GM10266 (cell line): ENCODE data around the gene IL1RAPL2.
"Not testable (repeated sequence)": the region's sequence is repeated elsewhere in the genome, so short reads cannot be mapped to it uniquely, and the experiment has no call there.

Experiments used
- DNase-seq: peaks from one replicate; pipeline ENCODE4 v3.0.0; 2012; ENCODE audit errors: extremely low spot score
- TF ChIP-seq, protein P1 (sequence below): IDR thresholded peaks from 2 replicates; pipeline ENCODE4 v1.5.1; 2012; ENCODE audit warnings: mild to moderate bottlenecking, low read depth; ENCODE audit not compliant: control insufficient read depth, insufficient read depth; ENCODE audit errors: missing control alignments

Gene IL1RAPL2

DNA sequence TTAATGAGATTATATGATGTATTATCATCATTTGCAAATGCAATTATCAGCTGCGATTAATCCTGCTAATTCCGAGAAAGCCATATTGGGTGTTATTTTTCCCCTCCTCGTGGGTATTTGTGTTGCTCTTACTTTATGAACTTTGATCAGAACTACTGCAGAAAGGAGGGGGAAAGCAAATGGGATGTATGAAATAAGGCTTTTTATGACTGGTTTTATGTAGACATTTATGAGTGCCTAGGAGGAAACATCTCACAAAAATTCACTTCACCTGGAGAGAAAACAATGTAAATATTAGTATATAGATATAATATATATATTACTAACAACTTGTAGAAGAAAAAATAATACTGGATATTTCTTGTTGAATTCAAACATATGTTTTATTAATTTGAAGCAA is 440.1 kb downstream of the IL1RAPL2 start:
- TF ChIP-seq, protein P1, sequence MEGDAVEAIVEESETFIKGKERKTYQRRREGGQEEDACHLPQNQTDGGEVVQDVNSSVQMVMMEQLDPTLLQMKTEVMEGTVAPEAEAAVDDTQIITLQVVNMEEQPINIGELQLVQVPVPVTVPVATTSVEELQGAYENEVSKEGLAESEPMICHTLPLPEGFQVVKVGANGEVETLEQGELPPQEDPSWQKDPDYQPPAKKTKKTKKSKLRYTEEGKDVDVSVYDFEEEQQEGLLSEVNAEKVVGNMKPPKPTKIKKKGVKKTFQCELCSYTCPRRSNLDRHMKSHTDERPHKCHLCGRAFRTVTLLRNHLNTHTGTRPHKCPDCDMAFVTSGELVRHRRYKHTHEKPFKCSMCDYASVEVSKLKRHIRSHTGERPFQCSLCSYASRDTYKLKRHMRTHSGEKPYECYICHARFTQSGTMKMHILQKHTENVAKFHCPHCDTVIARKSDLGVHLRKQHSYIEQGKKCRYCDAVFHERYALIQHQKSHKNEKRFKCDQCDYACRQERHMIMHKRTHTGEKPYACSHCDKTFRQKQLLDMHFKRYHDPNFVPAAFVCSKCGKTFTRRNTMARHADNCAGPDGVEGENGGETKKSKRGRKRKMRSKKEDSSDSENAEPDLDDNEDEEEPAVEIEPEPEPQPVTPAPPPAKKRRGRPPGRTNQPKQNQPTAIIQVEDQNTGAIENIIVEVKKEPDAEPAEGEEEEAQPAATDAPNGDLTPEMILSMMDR: no peak

DNA sequence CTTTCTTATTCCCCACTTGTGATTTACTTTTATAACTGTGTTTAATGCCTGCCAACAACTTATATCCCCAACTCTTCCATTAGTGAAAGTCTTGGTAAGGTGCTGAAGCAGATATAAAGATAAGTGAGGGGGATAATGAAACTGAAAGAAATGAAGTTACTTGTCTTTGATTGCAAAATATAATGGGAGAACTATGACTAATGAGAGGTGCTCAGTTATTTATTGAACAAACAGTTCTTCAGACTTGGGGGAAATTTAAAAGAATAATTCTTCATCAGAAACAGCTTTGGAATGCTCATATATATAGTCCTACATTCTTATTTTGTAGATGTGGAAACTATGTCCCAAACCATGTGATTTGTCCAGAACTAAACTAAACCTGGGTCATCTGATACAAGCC is 441.0 kb downstream of the IL1RAPL2 start:
- TF ChIP-seq, protein P1: no peak
- DNase-seq: no peak

More for the DNA sequence above, 440.1 kb downstream of the IL1RAPL2 start:
- DNase-seq: no peak

DNA sequence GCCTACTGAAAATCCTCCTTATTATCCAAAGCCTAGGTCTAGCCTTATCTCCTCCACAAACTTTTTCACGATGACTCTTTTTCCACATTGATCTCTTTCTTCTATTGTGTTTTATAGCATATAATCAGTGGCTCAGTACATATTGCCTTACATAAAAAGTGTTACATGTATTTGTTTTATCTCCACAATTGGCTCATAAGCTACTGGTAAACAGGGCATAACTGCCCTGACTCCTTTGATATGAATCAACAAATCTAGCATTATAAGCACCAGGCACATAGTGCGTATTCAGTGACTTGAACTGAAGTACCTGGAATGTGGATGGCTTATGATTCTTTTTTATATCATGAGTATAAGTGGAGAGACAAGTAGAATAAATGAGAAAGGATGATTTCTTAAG is 447.7 kb downstream of the IL1RAPL2 start:
- no peak for DNase-seq
- TF ChIP-seq, protein P1: no peak

DNA sequence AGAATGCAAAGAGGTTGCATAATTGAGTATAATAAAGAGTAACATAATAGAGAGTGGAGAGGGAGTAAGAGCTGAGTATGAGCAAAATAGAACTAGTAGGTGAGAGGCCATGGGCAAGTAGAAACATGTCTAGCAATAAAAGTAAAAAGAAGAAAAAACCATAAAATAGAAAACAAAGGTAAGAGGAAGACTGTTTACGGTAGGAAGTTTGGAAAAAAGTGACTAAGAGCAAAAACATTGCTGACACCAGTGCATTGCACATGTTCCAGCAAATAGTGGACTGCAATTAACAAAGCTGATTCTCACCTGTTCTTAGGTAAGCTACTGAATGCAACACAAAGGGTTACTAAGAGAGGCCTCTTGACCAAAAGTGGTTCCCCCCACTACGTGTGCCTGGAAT is 451.6 kb downstream of the IL1RAPL2 start:
- TF ChIP-seq, protein P1: no peak
- DNase-seq: no peak

DNA sequence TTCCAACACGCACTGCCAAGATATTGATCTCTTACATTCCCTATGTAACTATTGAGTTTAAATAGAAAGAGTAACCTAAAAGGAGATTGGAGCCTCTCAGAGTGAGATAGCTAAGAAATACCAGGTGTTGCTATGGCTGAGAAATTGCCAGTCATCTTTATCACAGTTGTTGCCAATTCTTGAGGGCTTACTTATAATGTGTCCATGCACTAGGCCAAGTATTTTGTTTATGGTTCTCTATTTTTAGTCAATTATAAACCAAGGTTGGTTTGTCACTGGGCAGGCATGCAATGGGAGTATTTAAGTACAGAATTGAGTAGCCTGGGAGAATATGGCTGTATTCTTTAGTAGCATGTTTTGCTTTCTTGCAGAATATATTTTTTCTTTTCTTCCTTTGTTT is 452.9 kb downstream of the IL1RAPL2 start:
- TF ChIP-seq, protein P1: no peak
- no peak for DNase-seq

DNA sequence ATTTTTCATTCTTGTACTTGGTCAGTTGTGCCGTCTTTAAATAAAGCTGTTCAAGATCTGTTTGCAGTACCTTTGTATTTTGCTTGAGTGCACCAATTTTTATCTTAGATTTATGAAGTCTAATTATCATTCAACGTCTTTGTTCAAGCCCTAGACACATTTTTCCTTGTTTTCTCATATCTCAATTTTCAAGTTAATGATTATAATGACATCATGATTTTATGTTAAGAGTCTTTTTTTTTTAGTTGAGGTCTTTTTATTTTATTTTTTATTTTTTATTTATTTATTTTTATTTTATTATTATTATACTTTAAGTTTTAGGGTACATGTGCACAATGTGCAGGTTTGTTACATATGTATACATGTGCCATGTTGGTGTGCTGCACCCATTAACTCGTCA is 463.0 kb downstream of the IL1RAPL2 start:
- DNase-seq: not testable (repeated sequence)

DNA sequence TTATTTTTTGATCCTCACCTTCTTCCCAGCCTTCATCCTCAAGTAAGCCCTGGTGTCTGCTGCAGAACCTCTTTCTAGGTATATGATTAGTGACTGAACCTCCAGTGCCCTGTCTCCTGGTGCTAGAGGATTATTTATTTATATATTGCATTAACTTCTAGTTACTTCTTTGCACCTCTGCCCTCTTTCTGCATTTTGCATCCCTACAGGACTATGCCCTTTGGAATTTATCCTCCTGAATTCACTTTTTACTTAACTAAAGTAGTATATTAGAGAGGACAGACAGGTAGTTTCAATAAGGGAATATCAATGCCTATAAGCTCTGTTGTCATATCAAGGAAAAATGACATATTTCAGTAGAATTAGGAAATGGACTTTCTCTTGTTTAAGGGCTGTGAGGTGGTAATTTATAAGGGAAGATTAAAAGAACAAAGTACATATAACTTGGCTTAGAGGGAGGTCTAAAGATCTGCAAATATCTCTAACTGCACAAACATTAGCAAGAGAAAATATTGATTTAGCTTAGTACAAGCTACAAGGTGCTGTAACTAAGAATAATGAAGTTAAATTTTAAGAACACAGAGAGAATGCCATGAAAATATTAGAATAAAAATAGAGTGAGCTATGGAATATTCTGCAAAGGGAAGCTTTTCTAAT is 472.8 kb downstream of the IL1RAPL2 start:
- DNase-seq: no peak
- TF ChIP-seq, protein P1: no peak

DNA sequence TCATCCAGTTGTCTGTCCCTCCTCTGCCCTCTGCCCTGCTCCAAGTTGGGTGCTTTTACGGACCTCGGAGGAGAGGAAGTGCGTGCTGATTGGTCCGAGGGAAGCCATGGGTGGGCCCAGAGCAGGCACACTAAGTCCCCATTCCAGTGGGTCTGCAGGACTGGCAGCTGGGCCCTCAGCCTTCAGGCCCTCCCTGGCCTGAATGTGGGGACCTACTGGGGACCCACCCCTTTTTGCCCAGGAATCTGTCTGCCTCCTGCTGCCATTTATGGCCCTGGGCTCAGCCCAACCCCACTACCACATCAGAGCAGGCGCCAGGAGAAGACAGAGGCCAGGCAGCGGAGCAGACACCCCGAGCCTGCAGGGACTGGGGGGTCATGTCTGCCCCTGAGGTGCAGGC is 484.9 kb downstream of the IL1RAPL2 start:
- TF ChIP-seq, protein P1: no peak
- DNase-seq: no peak
